ENCODE measurements around the gene ESAM. TPM values are rescaled to one million over a fixed set of nuclear protein-coding genes. Genes with fewer than 3 reads are reported as not detected.

ESAM gene
- polyA plus RNA-seq, 1 donor from 2014 or later, result 0.77 TPM

GRCh38 chr11:124754710-124755109 is 7.4 kb downstream of the ESAM start:
- Histone ChIP-seq H2AFZ (ENCODE audit: low read depth, low read length) (no peak overlapping the region), H3K79me2 (replicated peaks; ENCODE audit: insufficient read depth, low read length) (no peaks in the 10 kb centered on the region)
- no peak for TF ChIP-seq CTCF (IDR thresholded peaks at IDR 0.05; ENCODE audit: poor library complexity, severe bottlenecking)
- no peak for TF ChIP-seq POLR2AphosphoS5 (IDR thresholded peaks at IDR 0.05)
- no peak for TF ChIP-seq TAF1 (IDR thresholded peaks at IDR 0.05; ENCODE audit: low read depth)
- TF ChIP-seq EZH2 (IDR thresholded peaks at IDR 0.05; ENCODE audit: borderline replicate concordance, insufficient read depth, low read length, poor library complexity, severe bottlenecking), result no peak
- no peak for TF ChIP-seq RAD21 (conservative IDR thresholded peaks at IDR 0.05)
- TF ChIP-seq REST (IDR thresholded peaks at IDR 0.05; ENCODE audit: borderline replicate concordance), result no peak
- no peak for TF ChIP-seq SMC3 (conservative IDR thresholded peaks at IDR 0.05; ENCODE audit: poor library complexity)

DNA sequence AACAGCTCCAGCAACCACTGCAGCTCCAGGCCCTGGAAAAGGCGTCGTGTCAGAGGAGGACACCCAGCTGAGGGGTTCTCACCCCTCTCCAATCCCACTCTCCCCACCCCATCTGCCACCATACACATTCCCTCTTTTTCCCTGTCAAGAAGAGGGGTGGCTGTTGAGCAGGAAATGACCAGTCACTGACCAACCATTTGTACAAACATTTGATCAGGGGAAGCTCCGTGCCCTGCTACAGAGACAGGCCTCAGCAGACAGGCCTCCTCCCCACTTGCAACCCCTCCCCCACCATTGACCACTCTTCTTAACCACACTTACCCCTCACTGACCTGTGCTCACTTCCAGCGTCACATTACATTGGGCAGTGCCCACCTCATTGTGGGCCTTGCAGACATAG is 7.8 kb downstream of the ESAM start:
- Histone ChIP-seq H3K27ac (ENCODE audit: low read length) (no peak overlapping the region), H3K9ac (ENCODE audit: low read length) (no peak overlapping the region), H3K36me3 (ENCODE audit: insufficient read depth, low read length) (no peaks in the 10 kb centered on the region), H3K27me3 (ENCODE audit: insufficient read depth, low read depth, low read length) (peaks cover 97% of the 10 kb centered on the region), H3K4me3 (ENCODE audit: low read length) (no peak overlapping the region), H3K9me3 (ENCODE audit: low read length) (no peaks in the 10 kb centered on the region), H3K9me2 (ENCODE audit: insufficient read depth, low read length) (no peaks in the 10 kb centered on the region), H4K20me1 (ENCODE audit: insufficient read depth) (no peaks in the 10 kb centered on the region), H3K4me2 (ENCODE audit: low read length) (no peak overlapping the region), H3K79me2 (replicated peaks; ENCODE audit: insufficient read depth, low read length) (no peaks in the 10 kb centered on the region), H3F3A (ENCODE audit: insufficient read depth, low read length, poor library complexity, severe bottlenecking) (no peaks in the 10 kb centered on the region), H2AFZ (ENCODE audit: low read depth, low read length) (no peak overlapping the region)
- no peak for TF ChIP-seq TAF1 (IDR thresholded peaks at IDR 0.05; ENCODE audit: low read depth)
- no peak for TF ChIP-seq REST (IDR thresholded peaks at IDR 0.05; ENCODE audit: borderline replicate concordance)

More at GRCh38 chr11:124754710-124755109, 7.4 kb downstream of the ESAM start:
- H3K4me2 ChIP-seq (ENCODE audit: low read length), result no peak overlapping the region
- no peak overlapping the region for H3K9ac ChIP-seq (ENCODE audit: low read length)
- no peak overlapping the region for H3K4me3 ChIP-seq (ENCODE audit: low read length)
- no peaks in the 10 kb centered on the region for H3K36me3 ChIP-seq (ENCODE audit: insufficient read depth, low read length)
- no peaks in the 10 kb centered on the region for H3K9me2 ChIP-seq (ENCODE audit: insufficient read depth, low read length)
- H3K27ac ChIP-seq (ENCODE audit: low read length), result no peak overlapping the region
- H3K9me3 ChIP-seq (ENCODE audit: low read length), result no peaks in the 10 kb centered on the region
- H3F3A ChIP-seq (ENCODE audit: insufficient read depth, low read length, poor library complexity, severe bottlenecking), result no peaks in the 10 kb centered on the region
- H4K20me1 ChIP-seq (ENCODE audit: insufficient read depth), result no peaks in the 10 kb centered on the region
- peaks cover 97% of the 10 kb centered on the region for H3K27me3 ChIP-seq (ENCODE audit: insufficient read depth, low read depth, low read length)
